NCI-H524 treated with DMSO at 0.1 percent for 48 hours (cell line): ENCODE data around the gene VCAM1.
"Not testable (repeated sequence)": the region's sequence is repeated elsewhere in the genome, so short reads cannot be mapped to it uniquely, and the experiment has no call there.

Experiments used
- DNase-seq: peaks from one replicate; lab custom pipeline; 2025; lab: John Stamatoyannopoulos, UW

Gene VCAM1

GRCh38 chr1:100778748-100779147 lies 59.2 kb downstream of the VCAM1 start:
- no peak for DNase-seq

- DNase-seq = no peak
These were observed 61.3 kb downstream of the VCAM1 start for GRCh38 chr1:100780814-100781213.

- DNase-seq = not testable (repeated sequence)
These were observed 62.2 kb downstream of the VCAM1 start for GRCh38 chr1:100781728-100782127.

GRCh38 chr1:100782473-100783039 lies 63.0 kb downstream of the VCAM1 start:
- DNase-seq = no peak

- DNase-seq = no peak
These were observed 66.0 kb downstream of the VCAM1 start for GRCh38 chr1:100785470-100786052.

- DNase-seq = no peak
These were observed 67.3 kb downstream of the VCAM1 start for GRCh38 chr1:100786870-100787269.
